Measurements from ENCODE around the gene SUFU. TPM values are rescaled to one million over a fixed set of nuclear protein-coding genes. Genes with fewer than 3 reads are reported as not detected.

Gene SUFU
- total RNA-seq, 1 donor from 2014 or later: 17.3 TPM

GRCh38 chr10:102614888-102615287, 111.1 kb downstream of the SUFU start:
- H3K36me3 ChIP-seq: peaks cover 7 to 28% of the 10 kb centered on the region in 2 donors
- no peak overlapping the region for H3K4me3 ChIP-seq
- intact Hi-C loops (cut with DNase I): no loop called here
- no peak for TF ChIP-seq CTCF (IDR thresholded peaks at IDR 0.05)
- peaks cover 8 to 19% of the 10 kb centered on the region in 2 donors for H3K4me1 ChIP-seq
- no peak for DNase-seq (ENCODE audit: low spot score in 2 of 2)
- H3K27me3 ChIP-seq: no peaks in the 10 kb centered on the region
- H3K27ac ChIP-seq: no peak overlapping the region
- no peaks in the 10 kb centered on the region for H3K9me3 ChIP-seq

- H3K9me3 ChIP-seq: no peaks in the 10 kb centered on the region
- no peak for DNase-seq (ENCODE audit: low spot score in 2 of 2)
- peaks cover 7 to 28% of the 10 kb centered on the region in 2 donors for H3K36me3 ChIP-seq
- intact Hi-C loops (cut with DNase I): no loop called here
- peaks cover 13 to 24% of the 10 kb centered on the region in 2 donors for H3K4me1 ChIP-seq
- H3K27ac ChIP-seq: no peak overlapping the region
- no peaks in the 10 kb centered on the region for H3K27me3 ChIP-seq
- no peak for TF ChIP-seq CTCF (IDR thresholded peaks at IDR 0.05)
- no peak overlapping the region for H3K4me3 ChIP-seq
Observed at GRCh38 chr10:102615361-102615760, 111.6 kb downstream of the SUFU start.

- no peak overlapping the region for H3K4me3 ChIP-seq
- no peaks in the 10 kb centered on the region for H3K9me3 ChIP-seq
- no peak overlapping the region for H3K27ac ChIP-seq
- TF ChIP-seq CTCF (IDR thresholded peaks at IDR 0.05): no peak
- peaks cover 7 to 28% of the 10 kb centered on the region in 2 donors for H3K36me3 ChIP-seq
- no peak for DNase-seq (ENCODE audit: low spot score in 2 of 2)
- no peaks in the 10 kb centered on the region for H3K27me3 ChIP-seq
- H3K4me1 ChIP-seq: peaks cover 19 to 32% of the 10 kb centered on the region in 2 donors
- intact Hi-C loops (cut with DNase I): no loop called here
Observed at GRCh38 chr10:102616066-102616770, 112.4 kb downstream of the SUFU start.

- H3K4me1 ChIP-seq: peaks cover 25 to 40% of the 10 kb centered on the region in 2 donors
- intact Hi-C loops (cut with DNase I): no loop called here
Observed at GRCh38 chr10:102617041-102617440, 113.3 kb downstream of the SUFU start.

GRCh38 chr10:102617816-102618215, 114.0 kb downstream of the SUFU start:
- no peak for DNase-seq (ENCODE audit: low spot score in 2 of 2)
- Histone ChIP-seq H3K27me3 (no peaks in the 10 kb centered on the region), H3K36me3 (peaks cover 7 to 28% of the 10 kb centered on the region in 2 donors), H3K27ac (no peak overlapping the region), H3K4me3 (no peak overlapping the region), H3K4me1 (peaks cover 31 to 36% of the 10 kb centered on the region in 2 donors), H3K9me3 (no peaks in the 10 kb centered on the region)
- TF ChIP-seq CTCF (IDR thresholded peaks at IDR 0.05): no peak
- intact Hi-C loops (cut with DNase I): loop anchor here (2.0 kb wide), 1 partner anchor 13 kb away; no protein-coding TSS in a partner anchor

More at GRCh38 chr10:102617041-102617440, 113.3 kb downstream of the SUFU start:
- Histone ChIP-seq H3K9me3 (no peaks in the 10 kb centered on the region), H3K27me3 (no peaks in the 10 kb centered on the region), H3K4me3 (no peak overlapping the region), H3K27ac (no peak overlapping the region), H3K36me3 (peaks cover 7 to 28% of the 10 kb centered on the region in 2 donors)
- no peak for TF ChIP-seq CTCF (IDR thresholded peaks at IDR 0.05)
- DNase-seq (ENCODE audit: low spot score in 2 of 2): no peak

Data from ascending aorta (tissue), 2 donors.